ENCODE results near the gene KAZN.

DNA sequence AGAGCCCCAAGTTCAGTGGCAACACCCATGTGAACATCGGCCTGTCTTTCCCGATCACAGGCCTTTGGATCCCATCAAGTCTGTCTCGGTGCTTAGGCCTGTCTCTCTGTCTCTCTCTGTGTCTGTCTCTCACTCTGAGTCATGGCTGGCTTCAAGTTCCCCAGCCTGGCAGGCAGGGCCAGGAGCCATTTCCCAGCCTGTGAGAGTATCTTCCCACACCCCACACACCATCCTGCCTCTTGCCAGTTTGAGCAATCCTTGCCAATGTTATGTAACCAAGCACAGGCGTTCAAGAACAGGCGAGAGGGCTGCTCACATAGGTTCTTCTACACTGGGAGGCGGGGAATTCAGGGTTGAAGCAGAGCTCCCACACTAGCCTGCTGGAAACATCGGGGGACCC, 485.1 kb downstream of the KAZN start:
- TF ChIP-seq CTCF (IDR thresholded peaks at IDR 0.05) (no peak), POLR2A (IDR thresholded peaks at IDR 0.05) (no peak)

Data from body of pancreas (tissue), 4 donors.